Ascending aorta (tissue), 2 donors: ENCODE measurements around the gene PRUNE2. TPM values are rescaled to one million over a fixed set of nuclear protein-coding genes. Genes with fewer than 3 reads are reported as not detected.
"Not testable (repeated sequence)": the region's sequence is repeated elsewhere in the genome, so short reads cannot be mapped to it uniquely, and the experiment has no call there.

Source experiments
- DNase-seq, 2 donors: peaks; one replicate each; pipeline ENCODE4 v3.0.0-alpha.2; 2019; ENCODE audit warnings: low spot score in 2 of 2
- H3K27ac ChIP-seq, 2 donors: fragments of 200-600 bp; sonication (generic); one replicate each; pipeline ENCODE4 v1.5.1; 2016 to 2017; ENCODE audit warnings: mild to moderate bottlenecking in 1 of 2
- H3K27me3 ChIP-seq: fragments of 200-600 bp; sonication (generic); one replicate; pipeline ENCODE4 v1.5.1; 2017
- H3K36me3 ChIP-seq, 2 donors: fragments of 200-600 bp; sonication (generic); one replicate each; pipeline ENCODE4 v1.5.1; 2016
- H3K4me1 ChIP-seq, 2 donors: fragments of 200-600 bp; sonication (generic); one replicate each; pipeline ENCODE4 v1.5.1; 2016 to 2017; ENCODE audit warnings: mild to moderate bottlenecking in 1 of 2
- H3K4me3 ChIP-seq, 2 donors: fragments of 200-600 bp; sonication (generic); one replicate each; pipeline ENCODE4 v1.5.1; 2016 to 2017; ENCODE audit warnings: mild to moderate bottlenecking in 1 of 2
- H3K9me3 ChIP-seq, 2 donors: fragments of 200-600 bp; sonication (generic); one replicate each; pipeline ENCODE4 v1.5.1; 2016
- CTCF ChIP-seq, 3 experiments: fragments of 200-600 bp in 2 of 3; fragments of 450-650 bp in 1 of 3; sonication (generic) in 2 of 3; IDR thresholded peaks; one replicate each; pipeline ENCODE4 v1.5.1; 2016 to 2019; ENCODE audit warnings: antibody characterized with exemption in 3 of 3, mild to moderate bottlenecking in 1 of 3, moderate library complexity in 1 of 3
- intact Hi-C: fragments of 100-400 bp; cut with DNase I; formaldehyde crosslinking; loops from one replicate; pipeline ENCODE4 v1.15.1; 2023
- total RNA-seq: library from RNA; depleted of rRNA; stranded (reverse); fragments of >200 nt; gene quantifications from one replicate; pipeline ENCODE4 v1.1.0, GENCODE V29; 2016

PRUNE2 gene
- total RNA-seq, 1 donor from 2014 or later, result 200 TPM

- H3K4me3 ChIP-seq, result no peak overlapping the region
- H3K9me3 ChIP-seq, result no peaks in the 10 kb centered on the region
- intact Hi-C loops, result no loop called here
- no peak for TF ChIP-seq CTCF (IDR thresholded peaks at IDR 0.05)
- H3K36me3 ChIP-seq, result no peaks in the 10 kb centered on the region
- H3K27ac ChIP-seq, result no peak overlapping the region
- DNase-seq, result no peak
- no peaks in the 10 kb centered on the region for H3K27me3 ChIP-seq
- no peaks in the 10 kb centered on the region for H3K4me1 ChIP-seq
Measured at GRCh38 chr9:76594764-76595424, 311.0 kb downstream of the PRUNE2 start.

GRCh38 chr9:76593961-76594735 lies 311.8 kb downstream of the PRUNE2 start:
- DNase-seq, H3K4me1 ChIP-seq, H3K4me3 ChIP-seq, H3K36me3 ChIP-seq, H3K9me3 ChIP-seq, intact Hi-C loops, H3K27me3 ChIP-seq, H3K27ac ChIP-seq: not testable (repeated sequence)

GRCh38 chr9:76592974-76593347 lies 313.0 kb downstream of the PRUNE2 start:
- Histone ChIP-seq H3K4me1 (no peaks in the 10 kb centered on the region), H3K9me3 (no peaks in the 10 kb centered on the region), H3K4me3 (no peak overlapping the region), H3K36me3 (no peaks in the 10 kb centered on the region), H3K27ac (no peak overlapping the region), H3K27me3 (no peaks in the 10 kb centered on the region)
- intact Hi-C loops, result no loop called here
- no peak for DNase-seq
- no peak for TF ChIP-seq CTCF (IDR thresholded peaks at IDR 0.05)

- no peak for TF ChIP-seq CTCF (IDR thresholded peaks at IDR 0.05)
- Histone ChIP-seq H3K27ac (no peak overlapping the region), H3K27me3 (no peaks in the 10 kb centered on the region), H3K36me3 (no peaks in the 10 kb centered on the region), H3K9me3 (no peaks in the 10 kb centered on the region), H3K4me1 (no peaks in the 10 kb centered on the region), H3K4me3 (no peak overlapping the region)
- no peak for DNase-seq
- intact Hi-C loops, result no loop called here
Measured at GRCh38 chr9:76592091-76592973, 313.6 kb downstream of the PRUNE2 start.

GRCh38 chr9:76591256-76591950 lies 314.5 kb downstream of the PRUNE2 start:
- TF ChIP-seq CTCF (IDR thresholded peaks at IDR 0.05), result no peak
- intact Hi-C loops, result no loop called here
- no peaks in the 10 kb centered on the region for H3K4me1 ChIP-seq
- H3K27ac ChIP-seq, result no peak overlapping the region
- H3K36me3 ChIP-seq, result no peaks in the 10 kb centered on the region
- H3K27me3 ChIP-seq, result no peaks in the 10 kb centered on the region
- H3K9me3 ChIP-seq, result no peaks in the 10 kb centered on the region
- DNase-seq, result no peak
- no peak overlapping the region for H3K4me3 ChIP-seq
